ENCODE results near the gene CAND2. TPM values are rescaled to one million over a fixed set of nuclear protein-coding genes. Genes with fewer than 3 reads are reported as not detected.

Gene CAND2
- total RNA-seq, 4 donors from 2014 or later, result 14.3 to 24.5 (median 18.7) TPM

- 77 to 84% methylated on average over 12 to 13 of the region's 13 CpGs for WGBS, 2 donors
- H3K27ac ChIP-seq, result no peak overlapping the region
- TF ChIP-seq POLR2A (IDR thresholded peaks at IDR 0.05), result no peak
- TF ChIP-seq, protein P1, sequence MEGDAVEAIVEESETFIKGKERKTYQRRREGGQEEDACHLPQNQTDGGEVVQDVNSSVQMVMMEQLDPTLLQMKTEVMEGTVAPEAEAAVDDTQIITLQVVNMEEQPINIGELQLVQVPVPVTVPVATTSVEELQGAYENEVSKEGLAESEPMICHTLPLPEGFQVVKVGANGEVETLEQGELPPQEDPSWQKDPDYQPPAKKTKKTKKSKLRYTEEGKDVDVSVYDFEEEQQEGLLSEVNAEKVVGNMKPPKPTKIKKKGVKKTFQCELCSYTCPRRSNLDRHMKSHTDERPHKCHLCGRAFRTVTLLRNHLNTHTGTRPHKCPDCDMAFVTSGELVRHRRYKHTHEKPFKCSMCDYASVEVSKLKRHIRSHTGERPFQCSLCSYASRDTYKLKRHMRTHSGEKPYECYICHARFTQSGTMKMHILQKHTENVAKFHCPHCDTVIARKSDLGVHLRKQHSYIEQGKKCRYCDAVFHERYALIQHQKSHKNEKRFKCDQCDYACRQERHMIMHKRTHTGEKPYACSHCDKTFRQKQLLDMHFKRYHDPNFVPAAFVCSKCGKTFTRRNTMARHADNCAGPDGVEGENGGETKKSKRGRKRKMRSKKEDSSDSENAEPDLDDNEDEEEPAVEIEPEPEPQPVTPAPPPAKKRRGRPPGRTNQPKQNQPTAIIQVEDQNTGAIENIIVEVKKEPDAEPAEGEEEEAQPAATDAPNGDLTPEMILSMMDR (IDR thresholded peaks at IDR 0.05), result no peak
- no peak for TF ChIP-seq EP300 (IDR thresholded peaks at IDR 0.05)
- H3K36me3 ChIP-seq, result peaks cover 2 to 100% (median 12%) of the 10 kb centered on the region in 3 donors
- DNase-seq (ENCODE audit: low spot score in 2 of 2), result no peak
- H3K9me3 ChIP-seq, result no peaks in the 10 kb centered on the region
- H3K4me3 ChIP-seq, result no peak overlapping the region
- peaks cover 0 to 39% (median 4%) of the 10 kb centered on the region in 4 donors for H3K4me1 ChIP-seq
- H3K27me3 ChIP-seq, result no peaks in the 10 kb centered on the region
Observed at GRCh38 chr3:12833222-12834161, 37.0 kb downstream of the CAND2 start.

GRCh38 chr3:12835052-12835665 lies 38.7 kb downstream of the CAND2 start:
- H3K27me3 ChIP-seq, result no peaks in the 10 kb centered on the region
- peaks cover 2 to 99% (median 12%) of the 10 kb centered on the region in 3 donors for H3K36me3 ChIP-seq
- no peak overlapping the region for H3K27ac ChIP-seq
- no peak for DNase-seq (ENCODE audit: low spot score in 2 of 2)
- peaks cover 0 to 49% (median 15%) of the 10 kb centered on the region in 4 donors for H3K4me1 ChIP-seq
- H3K4me3 ChIP-seq, result no peak overlapping the region
- no peaks in the 10 kb centered on the region for H3K9me3 ChIP-seq
- WGBS, 2 donors, result 86 to 91% methylated on average over 6 of the region's 6 CpGs
- TF ChIP-seq POLR2A (IDR thresholded peaks at IDR 0.05), result no peak
- TF ChIP-seq, protein P1 (IDR thresholded peaks at IDR 0.05), result no peak
- TF ChIP-seq EP300 (IDR thresholded peaks at IDR 0.05), result no peak

GRCh38 chr3:12837295-12837986 lies 41.0 kb downstream of the CAND2 start:
- TF ChIP-seq, protein P1 (IDR thresholded peaks at IDR 0.05), result no peak
- TF ChIP-seq POLR2A (IDR thresholded peaks at IDR 0.05) (no peak), EP300 (IDR thresholded peaks at IDR 0.05) (no peak)
- Histone ChIP-seq H3K4me3 (no peak overlapping the region), H3K36me3 (peaks cover 0 to 76% (median 9%) of the 10 kb centered on the region in 3 donors)

GRCh38 chr3:12838179-12838965 lies 41.9 kb downstream of the CAND2 start:
- WGBS, 2 donors, result 72 to 73% methylated on average over 13 of the region's 13 CpGs
- H3K9me3 ChIP-seq, result no peaks in the 10 kb centered on the region
- TF ChIP-seq, protein P1 (IDR thresholded peaks at IDR 0.05), result no peak
- no peak for TF ChIP-seq EP300 (IDR thresholded peaks at IDR 0.05)
- no peak for TF ChIP-seq POLR2A (IDR thresholded peaks at IDR 0.05)
- H3K27ac ChIP-seq, result no peak overlapping the region
- H3K4me3 ChIP-seq, result no peak overlapping the region
- H3K27me3 ChIP-seq, result no peaks in the 10 kb centered on the region
- no peak for DNase-seq (ENCODE audit: low spot score in 2 of 2)
- H3K36me3 ChIP-seq, result peaks cover 0 to 67% (median 9%) of the 10 kb centered on the region in 3 donors
- peaks cover 0 to 43% (median 18%) of the 10 kb centered on the region in 4 donors for H3K4me1 ChIP-seq

More at GRCh38 chr3:12837295-12837986, 41.0 kb downstream of the CAND2 start:
- Histone ChIP-seq H3K27ac (no peak overlapping the region), H3K4me1 (peaks cover 0 to 43% (median 18%) of the 10 kb centered on the region in 4 donors), H3K9me3 (no peaks in the 10 kb centered on the region), H3K27me3 (no peaks in the 10 kb centered on the region)
- WGBS, 2 donors, result 67% methylated on average over 6 of the region's 6 CpGs
- no peak for DNase-seq (ENCODE audit: low spot score in 2 of 2)

All from tibial nerve (tissue), 4 donors.